HG03575 (cell line): ENCODE measurements around the gene AGPAT3.

Experiments used
- ATAC-seq: cut with Tn5 transposase; IDR thresholded peaks from one replicate; pipeline ENCODE4 v1.9.1; 2021; ENCODE audit not compliant: unreplicated experiment, insufficient number of reproducible peaks, low FRiP score; ENCODE audit errors: extremely low read depth

The AGPAT3 gene

DNA sequence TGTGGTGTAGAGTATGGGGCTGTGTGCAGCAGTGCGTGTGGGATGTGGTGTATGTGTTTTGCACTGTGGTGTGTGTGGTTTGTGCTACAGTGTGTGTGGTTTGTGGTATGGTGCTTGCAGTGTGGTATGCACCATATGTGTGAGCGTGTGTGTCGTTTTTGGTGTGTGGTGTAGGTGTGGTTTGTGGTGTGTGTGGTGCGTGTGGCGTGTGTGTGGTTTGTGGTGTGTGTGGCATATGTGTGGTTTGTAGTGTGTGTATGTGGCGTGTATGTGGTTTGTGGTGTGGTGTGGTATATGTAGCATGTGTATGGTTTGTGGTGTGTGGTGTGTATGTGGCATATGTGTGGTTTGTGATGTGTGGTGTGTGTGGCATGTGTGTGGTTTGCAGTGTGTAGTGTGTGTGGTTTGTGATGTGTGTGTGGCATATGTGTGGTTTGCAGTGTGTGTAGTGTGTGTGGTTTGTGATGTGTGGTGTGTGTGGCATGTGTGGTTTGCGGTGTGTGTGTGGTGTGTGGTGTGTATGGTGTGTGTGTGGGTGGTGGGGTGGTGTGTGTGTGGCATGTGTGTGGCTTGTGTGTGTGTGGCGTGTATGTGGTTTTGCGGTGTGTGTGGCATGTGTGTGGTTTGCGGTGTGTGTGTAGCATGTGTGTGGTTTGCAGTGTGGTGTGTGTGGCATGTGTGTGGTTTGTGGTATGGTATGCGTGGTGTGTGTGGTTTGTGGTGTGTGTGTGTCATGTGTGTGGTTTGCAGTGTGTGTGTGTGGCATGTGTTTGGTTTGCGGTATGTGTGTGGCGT lies 93.5 kb downstream of the AGPAT3 start:
- ATAC-seq: no peak

DNA sequence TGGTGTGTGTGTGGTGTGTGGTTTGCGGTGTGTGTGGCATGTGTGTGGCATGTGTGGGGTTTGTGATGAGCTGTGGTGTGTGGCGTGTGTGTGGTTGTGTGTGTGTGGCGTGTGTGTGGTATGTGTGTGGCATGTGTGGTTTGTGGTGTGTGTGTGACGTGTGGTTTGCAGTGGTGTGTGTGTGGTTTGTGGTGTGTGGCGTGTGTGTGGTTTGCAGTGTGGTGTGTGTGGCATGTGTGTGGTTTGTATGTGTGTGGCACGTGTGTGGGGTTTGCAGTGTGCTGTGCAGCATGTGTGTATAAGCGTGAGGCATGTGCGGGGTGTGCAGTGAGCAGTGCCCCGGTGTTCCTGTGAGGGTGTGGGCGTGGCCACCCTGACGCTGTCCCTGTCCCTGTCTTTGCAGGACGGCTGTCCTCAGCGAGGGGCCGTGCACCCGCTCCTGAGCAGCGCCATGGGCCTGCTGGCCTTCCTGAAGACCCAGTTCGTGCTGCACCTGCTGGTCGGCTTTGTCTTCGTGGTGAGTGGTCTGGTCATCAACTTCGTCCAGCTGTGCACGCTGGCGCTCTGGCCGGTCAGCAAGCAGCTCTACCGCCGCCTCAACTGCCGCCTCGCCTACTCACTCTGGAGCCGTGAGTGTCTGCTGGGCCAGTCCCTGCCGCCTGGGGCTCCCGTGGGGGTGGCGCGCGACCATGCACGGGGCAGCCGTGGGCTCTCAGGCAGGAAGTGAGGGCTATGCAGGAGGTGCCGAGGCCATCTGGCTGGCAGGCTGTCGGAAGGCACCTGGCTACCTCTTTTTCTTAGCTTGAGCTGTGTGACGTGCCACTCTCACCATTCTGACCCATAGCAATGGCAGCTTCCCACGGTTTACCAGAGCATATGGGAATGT lies 94.5 kb downstream of the AGPAT3 start:
- no peak for ATAC-seq

DNA sequence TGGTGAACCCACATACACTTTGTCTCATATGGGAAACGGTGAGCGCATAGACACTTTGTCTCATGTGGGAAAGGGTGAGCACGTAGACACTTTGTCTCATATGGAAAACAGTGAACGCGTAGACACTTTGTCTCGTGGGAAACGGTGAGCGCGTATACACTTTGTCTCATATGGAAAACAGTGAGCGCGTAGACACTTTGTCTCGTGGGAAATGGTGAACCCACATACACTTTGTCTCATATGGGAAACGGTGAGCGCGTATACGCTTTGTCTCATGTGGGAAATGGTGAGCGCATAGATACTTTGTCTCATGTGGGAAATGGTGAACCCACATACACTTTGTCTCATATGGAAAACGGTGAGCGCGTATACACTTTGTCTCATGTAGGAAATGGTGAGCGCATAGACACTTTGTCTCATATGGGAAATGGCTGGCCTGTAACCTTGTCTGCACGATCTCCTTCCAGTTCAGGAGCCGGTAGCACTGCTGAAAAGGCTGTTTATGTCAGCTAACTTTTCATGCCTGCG lies 96.4 kb downstream of the AGPAT3 start:
- no peak for ATAC-seq

DNA sequence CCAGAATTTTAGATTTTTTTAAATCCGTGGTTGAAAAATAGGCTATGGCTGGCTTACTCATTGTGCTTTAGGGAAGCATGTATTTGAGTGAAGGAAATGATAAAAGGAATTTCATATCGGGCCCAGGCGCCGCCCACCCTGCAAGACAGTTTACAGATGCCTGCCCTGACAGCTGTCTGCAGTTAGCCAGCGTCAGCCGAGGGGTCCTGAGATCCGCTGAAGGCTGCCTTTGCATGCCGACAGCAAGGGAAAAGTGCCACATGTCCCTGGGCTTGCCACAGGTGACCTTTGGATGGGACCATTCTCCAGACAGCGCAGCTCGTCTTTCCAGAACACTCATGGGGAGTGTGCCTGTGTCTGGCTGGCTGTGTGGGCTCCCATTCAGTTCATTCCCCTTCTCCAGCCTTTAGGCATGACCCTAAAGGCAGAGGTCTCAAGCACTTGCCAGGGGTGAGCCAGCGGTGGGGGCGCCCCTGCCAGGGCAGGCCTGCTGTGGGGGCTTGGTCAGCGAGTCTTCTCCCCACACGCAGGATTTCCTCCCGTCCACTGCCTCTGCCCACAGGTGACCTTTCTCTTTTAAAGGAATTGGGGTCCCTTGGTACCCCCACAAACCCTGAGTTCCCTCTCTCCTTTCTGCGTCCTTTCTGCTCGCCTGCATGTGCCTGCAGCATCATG lies 101.0 kb downstream of the AGPAT3 start:
- no peak for ATAC-seq

DNA sequence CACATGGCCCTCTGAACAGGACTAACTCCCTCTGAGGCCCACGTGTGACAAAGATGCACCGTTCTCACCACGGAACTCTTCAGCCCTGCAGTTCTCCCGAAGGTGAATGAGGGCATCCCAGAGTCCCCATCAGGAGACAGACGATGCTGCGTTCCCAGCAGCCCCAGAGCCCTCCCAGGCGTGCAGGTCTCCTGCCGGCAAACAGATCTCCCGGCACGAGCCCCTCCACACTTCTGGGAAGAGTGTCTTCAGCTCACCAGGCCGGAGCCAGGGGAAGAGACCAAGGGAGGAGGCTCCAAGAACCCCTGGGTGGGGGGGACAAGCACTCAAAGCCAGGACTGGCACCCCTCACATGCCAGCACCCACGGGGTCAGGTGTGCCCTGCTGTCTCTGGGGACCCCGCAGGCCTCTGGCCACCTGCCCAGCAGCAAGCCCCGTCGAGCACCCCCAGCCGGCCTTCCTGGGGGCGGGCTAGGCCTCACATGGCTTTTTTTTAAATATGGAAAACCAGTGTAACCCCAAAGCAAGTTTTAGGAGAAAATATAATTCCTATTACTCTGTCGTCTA lies 102.0 kb downstream of the AGPAT3 start:
- no peak for ATAC-seq

DNA sequence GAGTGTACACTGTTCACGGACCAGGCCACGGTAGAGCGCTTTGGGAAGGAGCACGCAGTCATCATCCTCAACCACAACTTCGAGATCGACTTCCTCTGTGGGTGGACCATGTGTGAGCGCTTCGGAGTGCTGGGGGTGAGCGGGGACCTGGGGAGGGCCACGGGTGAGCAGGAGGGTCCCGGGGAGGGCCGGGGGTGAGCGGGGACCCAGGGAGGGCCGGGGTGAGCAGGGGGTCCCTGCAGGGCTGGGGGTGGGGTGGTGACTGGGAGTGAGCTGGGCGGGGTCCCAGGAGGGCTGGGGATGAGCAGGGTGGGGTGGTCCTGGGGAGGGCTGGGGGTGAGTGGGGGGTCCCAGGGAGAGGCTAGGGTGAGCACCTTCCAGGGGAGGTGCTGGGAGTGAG lies 103.0 kb downstream of the AGPAT3 start:
- ATAC-seq: no peak

DNA sequence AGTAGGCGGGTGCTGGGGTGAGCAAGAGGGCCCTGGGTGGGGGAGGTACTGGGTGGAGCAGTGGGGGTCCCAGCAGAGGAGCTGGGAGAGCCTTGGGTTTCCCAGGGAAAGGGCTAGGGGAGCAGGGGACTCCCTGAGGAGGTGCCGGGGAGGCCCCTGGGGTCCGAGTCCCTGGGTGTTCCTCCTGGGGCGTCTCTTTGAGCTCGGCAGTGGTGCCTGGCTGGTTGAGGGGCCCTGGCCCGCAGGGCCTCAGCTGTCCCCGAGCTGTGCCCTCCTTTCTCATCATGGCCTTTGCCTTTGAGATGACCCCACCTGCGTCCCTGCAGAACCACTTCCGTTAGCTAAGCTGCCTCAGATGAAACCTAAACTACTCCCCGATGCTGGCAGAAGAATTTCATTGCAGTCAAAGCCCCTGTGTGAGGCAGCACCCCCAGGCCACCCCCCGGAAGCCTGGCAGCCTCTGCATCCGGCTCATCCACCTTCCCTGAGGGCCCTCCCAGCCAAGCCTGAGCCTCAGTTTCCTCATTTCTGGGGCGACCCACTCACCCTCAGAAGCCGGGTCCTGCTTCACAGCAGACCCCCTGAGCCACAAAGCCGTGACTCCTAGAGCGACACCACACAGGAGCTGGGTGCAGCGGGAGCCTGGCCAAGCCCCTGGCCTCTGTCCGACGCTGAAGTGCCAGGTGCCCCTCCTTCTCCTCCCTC lies 103.5 kb downstream of the AGPAT3 start:
- ATAC-seq: no peak

DNA sequence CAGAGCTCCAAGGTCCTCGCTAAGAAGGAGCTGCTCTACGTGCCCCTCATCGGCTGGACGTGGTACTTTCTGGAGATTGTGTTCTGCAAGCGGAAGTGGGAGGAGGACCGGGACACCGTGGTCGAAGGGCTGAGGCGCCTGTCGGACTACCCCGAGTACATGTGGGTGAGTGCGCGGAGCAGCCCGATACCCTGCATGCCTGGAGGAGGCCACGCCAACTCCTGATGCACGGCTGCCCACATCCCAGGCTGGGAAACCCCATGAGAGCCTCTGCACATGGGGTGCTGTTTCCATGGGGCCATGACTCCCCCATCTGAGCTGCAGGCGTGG lies 104.1 kb downstream of the AGPAT3 start:
- no peak for ATAC-seq

DNA sequence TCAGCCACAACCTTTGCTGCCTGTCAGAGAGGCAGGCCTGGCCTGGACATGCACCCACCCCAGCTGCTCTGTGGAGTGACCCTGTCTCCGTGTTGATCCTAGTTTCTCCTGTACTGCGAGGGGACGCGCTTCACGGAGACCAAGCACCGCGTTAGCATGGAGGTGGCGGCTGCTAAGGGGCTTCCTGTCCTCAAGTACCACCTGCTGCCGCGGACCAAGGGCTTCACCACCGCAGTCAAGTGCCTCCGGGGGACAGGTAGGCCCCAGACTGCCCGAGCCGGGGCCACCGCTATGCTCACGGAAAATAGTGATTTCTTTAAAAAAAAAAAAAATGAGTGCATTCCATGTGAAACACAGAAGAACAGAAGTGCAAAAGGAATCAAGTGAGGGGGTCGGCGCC lies 105.5 kb downstream of the AGPAT3 start:
- no peak for ATAC-seq

DNA sequence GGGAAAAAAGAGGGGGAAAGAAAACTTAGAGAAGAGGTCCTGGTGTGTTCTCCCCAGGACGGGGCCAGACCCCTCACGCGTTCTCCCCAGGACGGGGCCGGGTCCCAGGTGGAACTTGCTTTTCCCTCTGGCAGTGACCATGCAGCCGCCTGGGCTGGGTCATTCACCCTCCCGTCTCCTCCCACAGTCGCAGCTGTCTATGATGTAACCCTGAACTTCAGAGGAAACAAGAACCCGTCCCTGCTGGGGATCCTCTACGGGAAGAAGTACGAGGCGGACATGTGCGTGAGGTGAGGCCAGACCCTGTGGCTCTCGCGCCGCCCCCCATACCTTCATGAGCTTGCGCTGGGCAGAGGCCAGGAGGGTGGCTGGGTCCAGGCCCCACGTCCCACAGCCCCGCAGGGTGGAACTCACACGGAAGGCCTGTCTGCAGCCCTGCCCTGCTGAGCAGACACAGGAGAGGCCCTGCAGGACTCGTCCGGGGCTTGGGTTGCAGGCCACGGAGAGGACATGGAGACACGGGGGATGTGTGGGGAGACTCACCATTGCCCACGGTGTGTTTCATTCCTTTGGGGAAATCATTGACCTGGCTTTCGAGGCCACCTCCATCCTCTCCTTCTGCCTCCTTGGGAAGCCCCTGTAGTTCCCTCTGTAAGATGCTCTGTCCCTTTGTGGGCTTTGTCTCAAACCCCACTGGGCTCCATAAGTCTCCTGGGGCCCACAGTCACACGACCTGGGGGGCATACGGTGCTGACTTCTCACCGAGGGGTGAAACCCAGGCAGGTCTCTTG lies 106.4 kb downstream of the AGPAT3 start:
- no peak for ATAC-seq

DNA sequence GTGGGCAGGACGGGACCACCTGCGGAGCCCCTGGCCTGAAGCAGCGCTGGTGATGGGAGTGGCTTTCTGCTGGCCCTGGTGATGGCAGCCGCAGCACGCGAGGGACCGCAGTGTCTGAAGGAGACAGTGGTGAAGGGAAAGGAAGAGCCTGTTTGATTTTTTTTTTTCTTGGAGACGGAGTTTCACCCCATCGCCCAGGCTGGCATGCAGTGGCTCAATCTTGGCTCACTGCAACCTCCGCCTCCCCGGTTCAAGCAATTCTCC lies 106.9 kb downstream of the AGPAT3 start:
- ATAC-seq: no peak

DNA sequence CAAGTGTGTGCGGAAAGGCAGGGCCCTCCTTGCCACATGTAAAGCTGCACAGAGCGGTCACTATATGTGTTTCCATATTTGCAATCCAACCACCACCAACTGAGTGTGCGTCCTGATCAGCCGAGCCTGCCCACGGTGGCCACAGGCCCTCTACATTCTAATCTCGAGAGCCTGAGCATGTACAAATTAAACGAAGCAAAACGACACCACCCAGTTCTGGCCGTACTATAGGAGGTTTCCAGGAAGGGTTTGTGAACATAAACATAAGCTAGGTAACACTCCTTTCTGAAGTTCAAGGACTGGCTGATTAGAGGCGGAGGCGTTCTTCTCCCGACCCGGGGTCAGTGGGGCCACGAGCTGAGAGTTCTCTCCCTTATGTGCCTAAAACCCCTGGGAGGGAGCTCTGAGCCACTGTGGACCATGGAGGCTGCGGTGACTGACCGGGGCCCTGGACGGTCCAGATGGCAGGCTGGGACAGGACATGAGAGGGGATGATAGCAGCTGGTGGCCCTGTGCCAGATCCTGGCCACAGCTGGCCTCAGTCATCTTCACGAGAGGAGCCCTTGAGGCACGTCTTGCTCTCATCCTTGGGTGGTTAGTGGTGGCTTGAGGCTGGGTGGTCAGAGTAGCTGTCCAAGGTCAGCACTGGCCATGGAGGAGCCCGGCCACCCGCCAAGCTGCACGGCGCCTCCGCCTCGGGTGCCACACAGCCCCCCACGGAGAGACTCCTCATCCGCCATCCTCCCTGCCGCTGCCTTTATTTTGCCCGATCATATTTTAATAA lies 108.0 kb downstream of the AGPAT3 start:
- ATAC-seq: no peak

DNA sequence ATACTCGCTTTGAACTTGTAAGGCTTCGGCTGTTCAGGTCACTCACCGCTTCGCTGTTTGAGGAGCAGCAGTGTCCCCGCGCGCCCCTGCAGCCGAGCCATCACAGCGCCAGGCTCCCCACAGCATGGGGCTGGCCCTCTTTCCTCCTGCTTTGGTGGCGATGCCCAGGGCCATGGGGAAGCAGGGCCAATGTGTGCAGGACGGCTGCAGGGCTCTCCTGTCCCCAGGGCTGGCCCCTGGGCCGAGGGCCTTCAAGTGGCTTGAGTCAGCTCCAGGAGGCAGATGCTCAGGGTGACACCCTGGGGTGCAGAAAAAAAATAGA lies 108.6 kb downstream of the AGPAT3 start:
- ATAC-seq: no peak

DNA sequence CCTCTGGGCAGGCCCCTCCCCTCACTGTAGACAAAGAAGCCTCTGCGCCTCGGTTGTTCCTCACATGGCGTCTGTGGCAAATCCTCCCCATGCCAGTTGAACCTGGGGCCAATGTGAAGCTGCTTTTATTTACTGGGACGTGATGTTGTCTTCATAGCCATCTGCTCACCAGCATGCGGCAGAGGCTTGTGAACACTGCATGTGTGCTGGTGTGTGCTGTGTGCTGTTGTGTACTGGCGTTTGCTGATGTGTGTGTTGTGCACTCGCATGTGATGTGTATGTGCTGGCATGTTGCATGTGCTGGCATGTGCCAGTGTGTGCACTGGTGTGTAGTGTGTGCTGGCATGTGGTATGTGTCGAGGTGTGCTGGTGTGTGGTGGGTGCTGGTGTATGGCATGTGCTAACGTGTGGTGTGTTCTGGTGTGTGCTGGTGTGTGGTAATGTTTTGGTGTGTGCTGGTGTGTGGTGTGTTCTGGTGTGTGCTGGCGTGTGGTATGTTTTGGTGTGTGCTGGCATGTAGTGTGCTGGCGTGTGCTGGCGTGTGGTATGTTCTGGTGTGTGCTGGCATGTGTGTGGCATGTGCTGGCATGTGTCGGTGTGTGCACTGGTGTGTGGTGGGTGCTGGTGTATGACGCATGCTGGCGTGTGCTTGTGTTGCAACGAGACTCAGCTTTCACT lies 109.9 kb downstream of the AGPAT3 start:
- no peak for ATAC-seq

DNA sequence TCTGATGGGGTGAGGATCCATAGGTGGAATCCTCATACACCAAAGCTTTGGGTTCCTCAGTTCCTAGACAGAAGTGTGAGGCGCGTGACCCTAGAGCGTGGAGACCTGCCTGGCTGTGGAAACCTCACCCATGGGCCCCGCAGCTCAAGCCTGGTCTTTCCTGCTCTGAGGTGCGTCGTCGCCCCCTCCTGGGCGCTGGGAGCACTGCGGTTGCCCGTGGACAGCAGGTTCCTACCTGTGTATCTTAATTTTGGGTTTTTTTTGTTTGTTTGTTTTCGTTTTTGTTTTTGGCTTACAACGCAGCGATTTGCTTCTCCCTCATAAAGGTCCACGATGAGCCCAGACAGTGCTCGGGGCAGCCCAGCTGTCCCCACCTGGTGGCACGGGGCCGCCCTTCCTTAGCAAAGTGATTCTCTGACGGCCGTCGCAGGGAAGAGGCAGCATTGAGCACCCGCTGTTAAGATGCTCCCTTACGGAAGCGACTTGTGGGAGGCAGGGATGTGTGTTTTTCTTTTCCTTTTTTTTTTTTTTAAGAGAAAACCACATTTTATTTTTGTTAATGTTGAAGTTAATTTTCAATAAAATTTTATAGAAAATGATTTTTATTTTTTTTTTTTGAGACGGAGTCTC lies 110.6 kb downstream of the AGPAT3 start:
- no peak for ATAC-seq

DNA sequence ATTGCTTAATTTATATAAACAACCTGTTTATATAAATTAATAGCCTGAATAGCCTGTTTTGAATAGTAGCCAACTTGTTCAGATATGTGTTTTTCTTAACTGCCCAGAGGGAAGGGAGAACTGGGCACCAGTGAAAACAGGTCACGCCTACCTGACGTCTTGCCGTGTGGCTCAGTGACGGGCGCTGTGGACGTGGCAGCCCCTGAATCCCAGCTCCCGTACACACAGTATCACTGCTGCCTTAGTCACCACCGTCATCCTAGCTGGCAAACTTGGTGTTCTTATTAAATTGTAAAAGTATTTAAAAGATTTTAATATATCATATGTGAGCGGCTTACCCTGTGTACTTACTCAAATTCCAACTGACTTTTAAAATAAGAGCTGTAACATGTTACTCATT lies 111.6 kb downstream of the AGPAT3 start:
- no peak for ATAC-seq

DNA sequence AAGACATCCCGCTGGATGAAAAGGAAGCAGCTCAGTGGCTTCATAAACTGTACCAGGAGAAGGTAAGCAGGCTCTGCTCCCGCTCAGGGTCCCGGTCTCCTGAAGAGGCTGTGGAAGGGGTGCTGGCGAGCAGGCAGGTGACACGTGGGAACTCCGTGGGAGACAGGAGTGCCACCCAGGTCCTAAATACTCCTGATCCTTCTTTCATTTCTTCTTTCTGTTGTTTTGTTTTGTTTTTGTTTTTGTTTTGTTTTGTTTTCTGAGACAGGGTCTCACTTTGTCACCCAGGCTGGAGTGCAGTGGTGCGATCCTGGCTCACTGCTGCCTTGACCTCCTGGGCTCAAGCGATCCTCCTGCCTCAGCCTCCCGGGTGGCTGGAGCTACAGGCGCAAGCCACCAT lies 113.0 kb downstream of the AGPAT3 start:
- no peak for ATAC-seq
